Motor neuron (in vitro differentiated cells): ENCODE measurements around the gene ZNF214. TPM values are rescaled to one million over a fixed set of nuclear protein-coding genes. Genes with fewer than 3 reads are reported as not detected.
"Not testable (repeated sequence)": the region's sequence is repeated elsewhere in the genome, so short reads cannot be mapped to it uniquely, and the experiment has no call there.

ENCODE experiments used
- ATAC-seq, 8 experiments: fragments of 200-7000 bp; cut with Tn5 transposase; replicated peaks in 6 of 8; 2 replicates each; pipeline ENCODE4 v1.8.0; 2021; ENCODE audit warnings: mild to moderate bottlenecking in 8 of 8, moderate library complexity in 8 of 8
- H3K27ac ChIP-seq, 2 donors: fragments of 250-450 bp; sonication (Bioruptor Pico); 2 replicates each; pipeline ENCODE4 v1.9.0; 2021; ENCODE audit warnings: antibody characterized with exemption in 2 of 2, mild to moderate bottlenecking in 2 of 2, moderate library complexity in 1 of 2
- H3K4me1 ChIP-seq, 2 donors: fragments of 250-450 bp; sonication (Bioruptor Pico); replicated peaks in 1 of 2; 2 replicates each; pipeline ENCODE4 v1.6.1; 2021; ENCODE audit warnings: antibody characterized with exemption in 2 of 2, mild to moderate bottlenecking in 2 of 2, moderate library complexity in 1 of 2
- H3K4me3 ChIP-seq, 5 donors: fragments of 250-450 bp; sonication (Bioruptor Pico); 2 replicates each; pipeline ENCODE4 v1.9.0; 2021; ENCODE audit warnings: antibody characterized with exemption in 5 of 5, mild to moderate bottlenecking in 5 of 5, moderate library complexity in 4 of 5
- WGBS, 10 experiments: fragments of 450-650 bp; shearing (Covaris generic); methylation state at CpG; one replicate each; pipeline ENCODE4 v1.0.0; 2022; 5-methylcytosine and 5-hydroxymethylcytosine counted together
- in situ Hi-C, 9 experiments: fragments of 400-800 bp; cut with MboI; loops; one replicate each; pipeline ENCODE4 v1.15.0; 2021; ENCODE audit warnings: low sequenced_read_pairs in 9 of 9, low pct_unique_long_range_greater_than_20kb in 2 of 9; ENCODE audit not compliant: unreplicated experiment in 9 of 9
- total RNA-seq, 8 experiments: library from RNA; unstranded; fragments of 300-600 nt; gene quantifications; 2 replicates each; pipeline versions ENCODE4 v1.2.3 to v1.2.4, GENCODE V29; 2022

The ZNF214 gene
- total RNA-seq, 8 experiments from 2014 or later, result 2.1 to 9.8 (median 7.8) TPM

DNA sequence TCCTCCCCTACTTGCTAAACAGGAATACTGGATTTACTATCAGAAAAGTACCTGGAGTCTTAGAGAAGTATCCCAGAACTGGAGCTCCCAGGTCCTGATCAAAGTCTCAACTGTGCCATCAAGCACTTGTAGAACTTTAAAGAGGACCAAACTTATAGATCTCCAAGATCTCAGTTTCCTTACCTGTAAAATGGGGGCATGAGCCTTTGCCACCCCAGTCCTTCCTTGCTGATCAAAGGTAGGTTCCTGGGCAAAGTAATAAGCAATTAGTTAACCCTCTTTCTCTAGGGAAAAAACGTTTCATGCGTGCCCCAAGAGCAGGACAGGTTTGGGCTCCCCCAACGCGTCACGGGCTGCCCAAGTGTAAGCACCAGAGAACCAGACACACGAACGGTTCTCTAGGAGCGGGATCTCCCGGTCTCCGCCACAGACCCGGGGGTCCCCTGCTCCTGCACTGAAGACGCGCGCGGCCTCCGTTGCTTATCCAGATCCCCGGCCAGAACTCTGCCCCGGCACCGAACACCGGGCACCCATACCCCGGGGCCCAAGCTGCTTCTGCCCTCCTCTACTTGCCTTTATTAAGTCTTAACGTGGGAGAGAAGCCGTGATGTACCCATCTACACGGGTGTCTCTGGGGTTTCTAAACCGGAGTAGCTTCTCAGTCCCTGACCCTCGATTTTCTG lies 505 bp downstream of the ZNF214 start:
- Histone ChIP-seq H3K4me3 (peak overlapping the region; percentile 53 to 90 (median 78)), H3K4me1 (peaks cover 2 to 13% of the 10 kb centered on the region in 2 donors), H3K27ac (peak overlapping the region; percentile 69 to 77)
- 0 to 4% (median 0%) methylated on average over 1 to 11 of the region's 26 CpGs; no CpG with 5 or more reads in 3 of the 10 experiments for WGBS, 10 experiments
- in situ Hi-C loops, result no loop called here
- peak; percentile 40 to 67 (median 50) for ATAC-seq

DNA sequence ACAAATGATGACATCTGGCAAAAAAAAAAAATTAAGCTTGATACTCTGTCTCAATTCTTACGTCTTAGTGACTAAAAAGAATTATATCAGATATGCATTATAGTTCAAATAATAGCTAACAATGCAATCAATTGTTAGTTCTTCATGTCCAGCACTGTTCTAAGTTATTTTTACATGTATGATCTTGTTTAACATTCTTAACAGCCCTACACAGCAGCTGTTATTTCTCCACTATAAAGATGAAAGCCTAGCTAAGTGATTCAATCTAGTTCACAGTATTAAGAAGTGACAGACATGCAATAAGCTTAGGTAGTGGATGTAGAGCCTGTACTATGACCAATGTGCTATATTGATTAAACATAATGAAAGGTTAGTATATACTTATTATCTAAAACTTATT lies 4.1 kb downstream of the ZNF214 start:
- Histone ChIP-seq H3K27ac (no peak overlapping the region), H3K4me3 (no peak overlapping the region), H3K4me1 (peaks cover 9 to 15% of the 10 kb centered on the region in 2 donors)
- WGBS, 10 experiments, result 80 to 100% (median 89%) methylated on average over 1 of the region's 1 CpG; no CpG with 5 or more reads in 2 of the 10 experiments
- no peak for ATAC-seq
- in situ Hi-C loops, result no loop called here

DNA sequence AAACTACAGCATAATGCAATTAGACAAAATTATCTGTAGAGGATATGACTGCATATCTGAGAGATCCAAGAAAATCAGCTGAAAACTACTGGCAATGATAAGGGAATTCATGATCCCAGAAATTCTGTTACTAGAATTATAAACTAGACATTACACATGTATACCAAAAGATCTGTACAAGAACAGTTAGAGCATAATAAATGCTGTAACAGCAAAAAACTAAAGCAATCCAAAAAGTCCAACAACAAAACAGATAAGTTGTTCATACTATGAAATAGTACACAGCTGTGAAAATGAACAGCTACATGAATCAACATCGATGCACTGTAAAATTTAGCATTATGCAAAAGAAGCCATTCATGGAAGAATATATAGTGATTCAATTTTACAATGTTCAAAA lies 6.0 kb downstream of the ZNF214 start:
- ATAC-seq, result no peak
- no peak overlapping the region for H3K27ac ChIP-seq
- 83 to 100% (median 96%) methylated on average over 1 of the region's 1 CpG; no CpG with 5 or more reads in 4 of the 10 experiments for WGBS, 10 experiments
- H3K4me1 ChIP-seq, result peaks cover 9% of the 10 kb centered on the region in 2 donors
- no peak overlapping the region for H3K4me3 ChIP-seq
- in situ Hi-C loops, result no loop called here

DNA sequence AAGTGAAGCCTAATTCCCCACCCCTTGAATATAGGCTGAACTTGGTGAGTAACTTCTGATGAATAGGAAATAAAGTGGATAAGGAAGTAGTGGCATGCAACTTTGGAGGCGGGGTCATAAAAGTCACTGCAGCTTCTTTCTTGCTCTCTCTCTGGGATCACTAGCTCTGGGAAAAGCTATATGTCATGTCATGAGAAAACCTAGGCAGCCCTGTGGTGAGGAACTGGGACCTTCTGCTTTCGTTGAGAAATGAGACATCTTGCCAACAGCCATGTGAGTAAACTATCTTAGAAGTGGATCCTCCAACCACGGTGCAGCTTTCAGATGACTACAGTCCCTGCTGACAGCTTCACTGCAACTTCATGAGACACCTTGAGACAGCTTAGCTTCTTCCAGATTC lies 15.7 kb downstream of the ZNF214 start:
- WGBS, 10 experiments, result 0 to 69% (median 58%) methylated on average over 1 to 3 of the region's 3 CpGs; no CpG with 5 or more reads in 3 of the 10 experiments
- in situ Hi-C loops, result no loop called here
- Histone ChIP-seq H3K4me3 (no peak overlapping the region), H3K27ac (no peak overlapping the region), H3K4me1 (no peaks in the 10 kb centered on the region)
- ATAC-seq, result peak in 2 of 8 experiments; percentile 87 to 95

DNA sequence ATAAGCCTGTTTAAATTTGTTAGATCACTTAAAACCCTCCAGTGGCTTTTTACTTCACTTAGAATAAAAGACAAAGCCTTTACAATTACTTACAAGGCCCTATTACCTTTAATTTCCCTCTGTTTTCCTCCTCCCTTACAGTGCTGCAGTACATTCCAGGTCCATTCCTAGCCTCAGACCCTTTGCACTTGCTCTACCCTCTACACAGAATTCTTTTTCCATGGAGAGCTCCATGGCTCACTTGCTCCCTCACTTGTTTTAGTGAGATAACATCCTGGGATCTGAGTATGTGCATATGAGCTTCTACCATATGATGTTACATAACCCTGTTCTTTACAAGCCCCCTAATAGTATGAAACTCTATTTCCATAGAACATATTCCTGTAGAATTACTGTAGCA lies 24.4 kb downstream of the ZNF214 start:
- no peak for ATAC-seq
- Histone ChIP-seq H3K27ac (no peak overlapping the region), H3K4me3 (no peak overlapping the region), H3K4me1 (no peaks in the 10 kb centered on the region)
- in situ Hi-C loops, result no loop called here

DNA sequence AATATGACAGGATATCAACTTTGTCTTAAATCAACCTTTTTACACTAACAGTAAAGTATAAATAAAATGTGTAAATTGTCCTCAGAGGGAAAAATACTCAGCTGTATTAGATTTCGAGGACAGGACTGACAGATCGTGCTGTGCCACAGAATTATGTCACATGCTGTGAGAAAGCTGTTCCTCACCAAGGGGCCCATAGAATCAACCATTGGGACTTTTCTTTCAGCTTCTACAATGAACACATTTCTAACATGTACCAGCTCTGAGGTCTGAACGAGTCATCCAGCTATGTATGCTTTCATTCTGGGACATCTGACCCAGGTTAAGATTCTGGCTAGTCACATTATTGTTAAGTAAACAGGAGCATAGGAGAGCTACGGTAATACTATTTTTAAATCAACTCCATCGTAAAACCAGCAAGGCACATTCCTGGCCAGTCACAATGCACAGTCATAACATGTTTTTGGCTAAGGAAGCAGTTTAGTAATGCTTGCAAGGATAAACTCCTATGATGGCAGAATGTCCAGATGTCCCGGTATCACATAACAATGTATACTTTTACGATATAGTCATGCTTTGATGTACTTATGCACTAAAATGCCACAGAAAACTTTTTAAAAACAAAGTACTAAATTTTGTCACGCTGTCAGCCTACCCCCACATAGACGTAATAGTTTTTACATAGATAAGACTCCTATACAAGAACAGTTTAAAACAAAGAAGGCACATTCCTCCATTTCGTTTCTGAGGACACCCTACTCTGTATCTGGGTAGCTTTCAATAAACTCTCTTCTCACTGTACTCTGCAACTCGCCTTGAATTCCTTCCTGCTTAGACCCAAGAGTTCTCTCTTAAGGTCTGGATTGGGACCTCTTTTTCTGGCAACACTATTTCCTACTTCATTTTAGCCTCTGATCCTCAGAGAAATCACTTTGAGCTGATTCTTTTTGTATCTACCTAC lies 27.4 kb downstream of the ZNF214 start:
- Histone ChIP-seq H3K4me1 (no peaks in the 10 kb centered on the region), H3K4me3 (no peak overlapping the region), H3K27ac (no peak overlapping the region)
- 26 to 77% (median 63%) methylated on average over 2 to 11 of the region's 11 CpGs; no CpG with 5 or more reads in 1 of the 10 experiments for WGBS, 10 experiments
- ATAC-seq, result peak in 3 of 8 experiments; percentile 61 to 91 (median 86)
- in situ Hi-C loops, result no loop called here

DNA sequence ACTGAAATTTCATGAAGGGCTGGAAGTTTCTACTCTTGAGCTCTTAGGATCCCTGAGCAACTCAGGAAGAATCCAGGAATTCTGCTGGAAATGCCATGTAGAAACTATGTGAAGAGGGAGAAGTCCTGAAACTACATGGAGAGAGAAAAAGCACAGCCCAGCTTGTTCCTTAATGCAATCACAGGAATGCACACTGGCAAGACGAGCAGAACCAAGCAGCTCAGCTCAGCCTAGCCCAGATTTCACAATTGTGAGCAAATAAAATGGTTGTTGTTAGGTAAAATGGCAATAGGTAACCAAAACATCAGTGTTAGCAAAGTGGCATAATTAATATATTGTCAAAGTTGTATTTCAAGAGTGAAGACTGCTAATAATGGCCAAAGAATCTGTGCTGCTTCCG lies 28.1 kb downstream of the ZNF214 start:
- no peak overlapping the region for H3K27ac ChIP-seq
- 0 to 100% (median 81%) methylated on average over 1 to 2 of the region's 2 CpGs; no CpG with 5 or more reads in 4 of the 10 experiments for WGBS, 10 experiments
- no peak overlapping the region for H3K4me3 ChIP-seq

DNA sequence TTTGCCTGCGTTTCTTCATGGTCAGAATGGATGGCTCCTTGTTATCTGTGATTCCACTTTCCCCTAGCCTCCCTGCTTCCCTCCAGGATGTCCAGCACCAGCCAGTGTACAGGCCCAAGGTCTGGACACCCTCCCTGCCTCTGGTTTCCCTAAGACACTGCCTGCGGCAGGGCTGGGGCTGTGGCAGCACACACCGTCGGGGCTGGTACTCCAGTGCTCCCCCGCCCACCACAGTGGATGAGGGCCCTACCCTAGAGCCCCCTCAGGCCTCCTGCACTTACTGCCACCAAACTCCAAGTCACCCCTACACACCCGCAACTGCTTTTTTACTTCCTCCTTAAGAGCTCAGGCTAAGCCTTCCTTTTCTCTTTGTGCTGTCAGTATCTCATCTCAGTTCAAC lies 28.9 kb downstream of the ZNF214 start:
- 70 to 100% (median 96%) methylated on average over 1 to 4 of the region's 6 CpGs; no CpG with 5 or more reads in 4 of the 10 experiments for WGBS, 10 experiments
- in situ Hi-C loops, result no loop called here
- Histone ChIP-seq H3K27ac (no peak overlapping the region), H3K4me1 (no peaks in the 10 kb centered on the region), H3K4me3 (no peak overlapping the region)
- no peak for ATAC-seq

More for the DNA sequence above, 28.1 kb downstream of the ZNF214 start:
- in situ Hi-C loops, result no loop called here
- no peaks in the 10 kb centered on the region for H3K4me1 ChIP-seq
- ATAC-seq, result no peak

DNA sequence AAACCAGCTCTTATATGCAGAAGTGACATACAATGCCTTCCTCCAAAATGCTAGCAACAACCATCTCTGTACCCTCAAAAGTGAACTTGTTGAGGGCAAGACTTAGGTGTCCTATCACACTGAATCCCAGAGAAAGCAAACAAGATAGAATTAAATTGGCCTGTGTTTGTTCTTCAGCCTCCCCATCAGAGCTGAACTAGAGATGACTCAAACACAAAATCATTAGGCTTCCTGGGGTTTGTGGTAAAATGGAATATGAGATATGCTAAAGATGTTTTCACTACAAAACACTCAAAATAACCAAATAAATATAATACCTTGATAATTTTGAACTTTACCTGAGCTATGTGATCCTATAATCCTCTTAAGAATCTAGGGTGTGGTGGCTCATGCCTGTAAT lies 31.6 kb downstream of the ZNF214 start:
- in situ Hi-C loops, result no loop called here
- no peak for ATAC-seq
- Histone ChIP-seq H3K27ac (no peak overlapping the region), H3K4me3 (no peak overlapping the region), H3K4me1 (no peaks in the 10 kb centered on the region)

DNA sequence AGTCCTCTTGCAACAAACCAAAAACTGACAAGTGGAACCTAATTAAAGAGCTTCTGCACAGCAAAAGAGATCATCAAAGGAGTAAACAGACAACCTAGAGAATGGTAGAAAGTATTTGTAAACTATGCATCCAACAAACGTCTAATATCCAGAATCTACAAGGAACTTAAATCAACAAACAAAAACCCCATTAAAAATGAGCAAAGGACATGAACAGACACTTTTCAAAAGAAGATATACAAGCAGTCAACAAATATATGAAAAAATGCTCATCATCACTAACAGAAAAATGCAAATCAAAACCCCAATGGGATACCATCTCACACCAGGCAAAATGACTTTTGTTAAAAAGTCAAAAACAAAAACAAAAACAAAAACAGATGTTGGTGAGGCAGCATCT lies 33.7 kb downstream of the ZNF214 start:
- in situ Hi-C loops, result no loop called here
- Histone ChIP-seq H3K27ac (no peak overlapping the region), H3K4me3 (no peak overlapping the region), H3K4me1 (no peaks in the 10 kb centered on the region)
- WGBS, 10 experiments, result 9 to 100% (median 57%) methylated on average over 1 of the region's 1 CpG; no CpG with 5 or more reads in 1 of the 10 experiments
- ATAC-seq, result no peak

DNA sequence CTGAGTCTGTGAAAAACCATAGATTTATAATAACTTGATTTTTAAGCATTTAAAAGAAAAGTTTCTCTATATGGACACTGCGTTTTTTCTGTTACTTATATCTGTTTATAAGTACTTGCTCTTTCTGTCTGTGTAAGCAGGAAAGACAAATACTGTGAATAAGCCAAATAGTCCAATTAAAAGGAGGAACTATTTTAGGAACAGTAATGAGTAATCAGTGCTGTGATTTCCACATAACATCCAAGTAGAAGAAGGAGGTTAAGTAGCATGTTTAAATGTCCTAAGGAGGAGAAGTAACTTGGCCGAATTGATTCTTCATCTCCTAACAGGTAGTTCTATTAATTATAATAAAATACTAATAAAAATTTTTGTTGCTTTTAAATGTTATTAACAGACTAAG lies 40.8 kb downstream of the ZNF214 start:
- H3K27ac ChIP-seq, result no peak overlapping the region
- no peaks in the 10 kb centered on the region for H3K4me1 ChIP-seq
- 64 to 100% (median 78%) methylated on average over 1 to 2 of the region's 2 CpGs for WGBS, 10 experiments
- in situ Hi-C loops, result no loop called here
- H3K4me3 ChIP-seq, result no peak overlapping the region
- ATAC-seq, result no peak

DNA sequence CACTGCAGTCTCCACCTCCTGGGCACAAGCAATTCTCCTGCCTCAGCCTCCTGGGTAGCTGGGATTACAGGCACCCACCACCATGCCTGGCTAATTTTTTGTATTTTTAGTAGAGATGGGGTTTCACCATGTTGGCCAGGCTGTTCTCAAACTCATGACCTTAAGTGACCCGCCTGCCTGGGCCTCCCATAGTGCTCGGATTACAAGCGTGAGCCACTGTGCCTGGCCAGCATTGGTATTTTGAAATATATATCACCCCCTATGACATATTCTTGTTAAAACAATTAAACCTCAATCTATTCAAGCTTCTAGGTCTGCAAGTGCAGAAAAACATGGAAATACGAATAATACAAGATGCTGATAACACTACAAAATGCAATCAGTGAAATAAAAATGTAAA lies 50.3 kb downstream of the ZNF214 start:
- H3K27ac ChIP-seq, ATAC-seq, in situ Hi-C loops, H3K4me3 ChIP-seq, H3K4me1 ChIP-seq: not testable (repeated sequence)
- WGBS, 10 experiments, result 40 to 100% (median 75%) methylated on average over 1 to 4 of the region's 4 CpGs; no CpG with 5 or more reads in 2 of the 10 experiments

DNA sequence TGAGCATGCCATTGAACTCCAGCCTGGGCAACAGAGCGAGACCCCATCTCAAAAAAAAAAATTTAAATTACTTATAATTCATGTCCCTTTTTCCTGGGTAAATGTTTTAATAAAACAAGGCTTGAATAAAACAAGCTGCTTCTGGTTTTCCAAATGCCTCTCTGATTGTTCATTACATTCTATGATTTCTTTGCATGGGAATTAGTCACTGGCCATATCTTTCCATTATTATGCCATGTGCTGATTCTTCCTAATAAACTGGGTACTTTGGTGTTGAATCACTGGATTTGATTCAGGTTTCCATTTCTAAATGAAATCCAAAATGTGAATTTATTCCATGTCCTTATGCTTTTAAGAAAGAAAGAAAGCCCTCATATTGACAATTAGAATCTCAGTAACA lies 51.3 kb downstream of the ZNF214 start:
- Histone ChIP-seq H3K4me3 (no peak overlapping the region), H3K4me1 (no peaks in the 10 kb centered on the region), H3K27ac (no peak overlapping the region)
- 80 to 100% (median 100%) methylated on average over 1 of the region's 1 CpG; no CpG with 5 or more reads in 6 of the 10 experiments for WGBS, 10 experiments
- ATAC-seq, result no peak
- in situ Hi-C loops, result no loop called here
